Activated CD8-positive, alpha-beta memory T cell treated with anti-CD3 and anti-CD28 coated beads for 4 hours (primary cell): ENCODE results near the gene STYXL2.

Source experiments
- DNase-seq, 2 donors: peaks; one replicate each; pipeline ENCODE4 v3.0.0-alpha.2; 2020; ENCODE audit warnings: low read depth in 2 of 2

Gene STYXL2

GRCh38 chr1:167107456-167107855, 13.6 kb downstream of the STYXL2 start:
- no peak for DNase-seq

DNA sequence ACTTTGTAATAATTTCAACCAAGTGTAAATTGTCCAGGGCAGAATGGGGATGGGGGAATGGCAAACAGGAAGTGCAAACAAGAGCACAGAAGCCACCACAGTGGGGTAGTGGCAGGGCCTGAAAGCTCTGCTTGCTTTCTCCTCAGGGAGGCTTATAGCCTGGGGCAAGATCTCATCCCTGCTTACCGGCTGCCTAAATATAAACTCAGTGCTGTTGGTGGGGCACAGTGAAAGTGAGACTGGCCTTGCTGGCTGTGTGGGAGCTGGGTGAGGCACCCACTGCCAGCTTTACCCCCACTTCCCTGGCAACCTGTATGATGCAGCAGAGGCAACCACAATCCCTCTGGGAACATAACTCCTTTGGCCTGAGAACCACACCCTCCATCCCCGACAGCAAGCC, 15.2 kb downstream of the STYXL2 start:
- DNase-seq, result no peak

GRCh38 chr1:167110586-167110985, 16.7 kb downstream of the STYXL2 start:
- no peak for DNase-seq

- no peak for DNase-seq
Observed at GRCh38 chr1:167111868-167112709, 18.2 kb downstream of the STYXL2 start.

DNA sequence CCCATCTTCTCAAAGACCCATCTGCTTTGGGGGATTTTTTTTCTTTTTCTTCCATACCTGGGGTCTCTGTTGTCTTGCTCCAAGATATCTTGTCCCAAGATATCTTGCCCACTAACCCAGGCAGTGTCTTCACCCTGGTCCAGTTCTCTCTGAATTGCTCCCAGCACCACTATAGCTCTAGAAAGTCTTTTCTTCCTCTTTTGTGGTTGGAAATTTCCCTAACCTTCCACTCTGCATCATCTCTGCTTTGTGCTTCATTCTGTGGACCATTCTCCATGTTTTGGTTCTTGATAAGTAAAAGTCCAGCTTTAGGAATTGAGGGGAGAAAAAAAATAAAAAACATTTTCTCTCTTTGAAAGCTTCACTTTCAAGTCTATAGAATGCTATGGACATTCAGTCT, 20.9 kb downstream of the STYXL2 start:
- no peak for DNase-seq

DNA sequence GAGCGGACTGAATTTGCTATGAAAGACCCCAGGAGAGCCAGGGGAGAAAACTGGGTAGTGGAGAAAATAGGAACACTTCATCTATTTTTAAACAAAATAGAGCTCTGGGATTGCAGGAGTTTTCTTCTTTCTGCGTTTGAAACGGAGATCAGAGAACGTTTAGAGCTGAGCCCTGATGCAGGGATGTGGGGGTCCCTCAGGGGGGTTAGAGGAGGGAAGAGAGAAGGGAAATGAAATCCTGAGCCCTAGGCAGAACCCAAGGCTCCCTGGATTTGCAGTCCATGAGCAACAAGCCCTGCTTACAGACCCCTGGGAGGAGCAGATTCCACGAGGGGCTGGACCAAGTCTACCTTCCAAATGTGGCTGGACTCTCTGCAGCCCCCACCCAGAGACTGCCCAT, 21.8 kb downstream of the STYXL2 start:
- no peak for DNase-seq

DNA sequence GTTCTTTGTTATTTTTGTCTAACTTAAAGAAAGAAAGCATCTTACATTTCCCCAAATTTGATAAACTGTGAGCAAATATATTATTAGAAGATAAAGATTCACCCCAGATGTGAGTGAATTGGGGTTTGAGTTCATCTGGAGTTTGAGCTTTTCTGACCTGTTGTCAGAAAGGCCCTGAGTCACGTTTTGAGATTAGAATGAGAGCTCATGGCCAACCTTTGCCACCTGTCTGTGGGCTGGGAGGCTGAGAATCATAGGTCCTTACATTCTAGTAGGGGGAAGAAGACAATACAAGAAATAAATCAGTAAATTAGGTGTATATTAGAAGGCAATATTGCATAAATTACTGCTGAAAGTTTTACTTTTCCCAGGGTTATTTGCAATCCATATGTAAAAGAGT, 22.3 kb downstream of the STYXL2 start:
- DNase-seq, result no peak

DNA sequence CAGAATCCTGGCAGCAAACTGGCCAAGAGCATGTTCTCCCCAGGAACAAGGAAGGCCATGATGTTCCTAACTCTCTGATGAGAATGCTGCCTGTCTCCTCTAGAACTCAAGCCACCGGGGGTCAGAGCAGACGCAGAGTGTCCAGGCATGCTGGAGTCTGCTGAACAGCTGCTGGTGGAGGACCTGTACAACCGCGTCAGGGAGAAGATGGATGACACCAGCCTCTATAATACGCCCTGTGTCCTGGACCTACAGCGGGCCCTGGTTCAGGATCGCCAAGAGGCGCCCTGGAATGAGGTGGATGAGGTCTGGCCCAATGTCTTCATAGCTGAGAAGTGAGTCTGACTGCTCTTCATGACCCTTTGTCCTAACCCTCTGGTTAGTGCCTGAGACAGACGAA, 23.4 kb downstream of the STYXL2 start:
- DNase-seq, result no peak

GRCh38 chr1:167118188-167118587, 24.3 kb downstream of the STYXL2 start:
- no peak for DNase-seq

DNA sequence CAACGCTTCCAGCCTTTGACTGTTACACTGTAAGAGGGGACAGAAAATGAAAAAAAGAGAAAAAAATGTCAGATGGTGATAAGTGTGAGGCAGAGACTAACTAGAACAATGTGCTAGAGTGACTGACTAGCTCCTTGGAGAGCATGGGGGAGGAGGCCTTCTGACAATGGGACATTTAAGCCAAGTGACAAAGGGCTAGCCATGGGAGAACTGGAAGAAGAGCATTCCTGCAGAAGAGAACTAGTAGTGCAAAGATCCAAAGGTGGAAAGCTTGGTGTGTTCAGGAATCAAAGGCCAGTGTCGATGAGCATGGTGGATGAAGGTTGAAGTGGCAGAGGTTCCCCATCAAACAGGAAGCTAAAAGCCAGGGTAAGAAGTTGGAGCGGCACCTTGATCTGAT, 25.8 kb downstream of the STYXL2 start:
- no peak for DNase-seq

DNA sequence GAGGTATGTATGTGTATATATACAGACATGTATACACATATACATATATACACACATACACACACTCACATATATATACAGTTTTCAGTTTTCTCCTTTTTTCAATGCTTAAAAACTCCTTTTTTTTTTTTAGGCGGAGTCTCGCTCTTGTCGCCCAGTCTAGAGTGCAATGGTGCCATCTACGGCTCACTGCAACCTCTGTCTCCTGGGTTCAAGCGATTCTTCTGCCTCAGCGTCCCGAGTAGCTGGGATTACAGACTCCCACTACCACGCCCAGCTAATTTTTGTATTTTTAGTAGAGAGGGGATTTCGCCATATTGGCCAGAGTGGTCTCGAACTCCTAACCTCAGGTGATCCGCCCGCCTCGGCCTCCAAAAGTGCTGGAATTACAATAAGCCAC, 27.0 kb downstream of the STYXL2 start:
- no peak for DNase-seq

DNA sequence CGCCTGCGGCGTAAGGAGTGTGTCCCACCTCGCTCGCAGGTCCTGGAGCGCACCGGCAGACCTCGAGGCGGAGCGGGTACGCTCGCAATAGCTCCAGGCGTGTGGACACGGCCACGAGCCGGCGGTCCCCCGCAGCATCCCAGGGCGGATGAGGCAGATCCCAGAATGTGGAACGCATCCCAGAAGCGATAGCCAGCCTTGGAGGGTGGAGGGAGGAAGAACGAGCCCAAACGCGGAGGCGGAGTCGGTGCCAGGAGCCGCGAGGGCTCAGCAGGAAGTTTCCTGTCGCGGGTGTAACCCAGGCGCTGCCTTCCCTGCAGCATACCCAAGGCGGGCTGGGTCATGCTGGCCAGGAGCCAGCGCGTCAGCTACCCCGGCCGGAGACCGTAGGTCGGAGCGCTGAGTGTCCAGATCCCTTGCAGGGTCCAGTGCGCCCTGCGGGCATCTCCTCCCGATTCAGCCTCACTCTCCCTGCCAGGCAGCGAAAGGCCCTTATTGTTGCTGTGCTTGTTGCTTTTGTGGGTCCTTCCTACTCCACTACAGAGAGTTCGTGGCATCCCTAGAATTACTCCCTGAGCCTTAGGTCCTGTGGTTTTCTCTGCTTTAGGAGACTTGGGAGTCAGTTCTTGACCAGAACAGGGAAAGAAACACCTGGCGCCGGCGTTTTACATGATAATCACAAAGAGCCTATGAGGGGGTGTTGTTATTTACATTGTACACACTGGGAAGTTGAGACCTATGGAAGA, 27.7 kb downstream of the STYXL2 start:
- DNase-seq, result no peak

GRCh38 chr1:167122121-167122480, 28.2 kb downstream of the STYXL2 start:
- no peak for DNase-seq

GRCh38 chr1:167122568-167122967, 28.7 kb downstream of the STYXL2 start:
- no peak for DNase-seq

DNA sequence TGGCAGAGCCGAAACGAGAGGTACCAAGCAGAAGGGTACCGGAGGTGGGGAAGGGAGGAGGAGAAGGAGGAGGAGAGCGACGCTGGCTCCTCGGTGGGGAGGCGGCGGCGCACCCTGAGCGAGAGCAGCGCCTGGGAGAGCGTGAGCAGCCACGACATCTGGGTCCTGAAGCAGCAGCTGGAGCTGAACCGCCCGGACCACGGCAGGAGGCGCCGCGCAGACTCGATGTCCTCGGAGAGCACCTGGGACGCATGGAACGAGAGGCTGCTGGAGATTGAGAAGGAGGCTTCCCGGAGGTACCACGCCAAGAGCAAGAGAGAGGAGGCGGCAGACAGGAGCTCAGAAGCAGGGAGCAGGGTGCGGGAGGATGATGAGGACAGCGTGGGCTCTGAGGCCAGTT, 32.4 kb downstream of the STYXL2 start:
- DNase-seq, result no peak

DNA sequence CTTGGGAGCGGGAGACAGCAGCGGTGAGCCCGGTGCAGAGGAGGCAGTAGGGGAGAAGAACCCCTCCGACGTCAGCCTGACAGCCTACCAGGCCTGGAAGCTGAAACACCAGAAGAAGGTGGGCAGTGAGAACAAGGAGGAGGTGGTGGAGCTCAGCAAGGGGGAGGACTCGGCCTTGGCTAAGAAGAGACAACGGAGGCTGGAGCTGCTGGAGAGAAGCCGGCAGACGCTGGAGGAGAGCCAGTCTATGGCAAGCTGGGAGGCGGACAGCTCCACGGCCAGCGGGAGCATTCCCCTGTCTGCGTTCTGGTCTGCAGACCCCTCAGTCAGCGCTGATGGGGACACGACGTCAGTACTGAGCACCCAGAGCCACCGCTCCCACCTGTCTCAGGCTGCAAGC, 32.9 kb downstream of the STYXL2 start:
- DNase-seq, result no peak

- DNase-seq, result no peak
Observed at GRCh38 chr1:167127236-167127635, 33.4 kb downstream of the STYXL2 start.

DNA sequence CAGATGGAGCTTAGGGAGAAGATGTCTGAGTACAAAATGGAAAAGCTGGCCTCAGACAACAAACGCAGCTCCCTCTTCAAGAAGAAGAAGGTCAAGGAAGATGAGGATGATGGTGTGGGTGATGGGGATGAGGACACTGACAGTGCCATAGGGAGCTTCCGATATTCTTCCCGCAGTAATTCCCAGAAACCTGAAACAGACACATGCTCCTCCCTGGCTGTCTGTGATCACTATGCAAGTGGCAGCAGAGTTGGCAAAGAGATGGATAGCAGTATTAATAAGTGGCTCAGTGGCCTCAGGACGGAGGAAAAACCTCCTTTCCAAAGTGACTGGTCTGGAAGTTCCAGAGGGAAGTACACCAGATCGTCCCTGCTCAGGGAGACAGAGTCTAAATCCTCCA, 33.8 kb downstream of the STYXL2 start:
- DNase-seq, result no peak

DNA sequence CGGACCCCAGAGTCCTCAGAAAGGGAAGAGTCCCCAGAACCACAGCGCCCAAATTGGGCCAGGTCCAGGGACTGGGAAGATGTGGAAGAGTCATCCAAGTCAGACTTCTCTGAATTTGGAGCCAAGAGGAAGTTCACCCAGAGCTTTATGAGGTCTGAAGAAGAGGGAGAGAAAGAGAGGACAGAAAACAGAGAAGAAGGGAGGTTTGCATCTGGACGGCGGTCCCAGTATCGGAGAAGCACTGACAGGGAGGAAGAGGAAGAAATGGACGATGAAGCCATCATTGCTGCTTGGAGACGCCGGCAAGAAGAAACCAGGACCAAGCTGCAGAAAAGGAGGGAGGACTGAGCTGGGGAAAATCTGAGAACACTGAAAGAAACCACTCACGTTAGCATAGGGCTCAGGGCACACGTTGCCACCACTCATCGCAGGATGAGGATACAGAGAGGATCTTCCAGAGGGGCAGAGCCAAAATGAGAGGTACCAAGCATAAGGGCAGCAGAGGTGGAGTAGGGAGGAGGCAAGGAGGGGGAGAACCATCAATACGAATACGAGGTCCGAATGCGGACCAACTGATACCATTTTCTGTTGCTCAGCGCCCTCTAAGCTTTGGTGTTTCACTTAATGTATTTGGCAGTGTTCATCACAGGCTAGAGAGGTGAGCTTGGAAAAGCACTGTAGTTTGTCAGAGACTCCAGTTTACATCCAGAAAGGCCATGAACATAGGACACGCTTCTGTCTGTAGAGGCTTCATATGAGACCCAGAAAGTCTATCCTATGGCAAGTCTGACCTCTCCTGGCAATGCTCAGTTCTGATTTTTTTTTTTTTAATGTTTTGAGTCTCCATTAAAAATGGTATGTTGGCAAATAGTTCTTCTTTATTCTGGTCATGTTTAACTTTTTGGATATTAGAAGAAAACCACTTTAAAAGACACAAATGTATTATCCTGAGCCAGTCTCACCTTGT, 34.7 kb downstream of the STYXL2 start:
- DNase-seq, result no peak

DNA sequence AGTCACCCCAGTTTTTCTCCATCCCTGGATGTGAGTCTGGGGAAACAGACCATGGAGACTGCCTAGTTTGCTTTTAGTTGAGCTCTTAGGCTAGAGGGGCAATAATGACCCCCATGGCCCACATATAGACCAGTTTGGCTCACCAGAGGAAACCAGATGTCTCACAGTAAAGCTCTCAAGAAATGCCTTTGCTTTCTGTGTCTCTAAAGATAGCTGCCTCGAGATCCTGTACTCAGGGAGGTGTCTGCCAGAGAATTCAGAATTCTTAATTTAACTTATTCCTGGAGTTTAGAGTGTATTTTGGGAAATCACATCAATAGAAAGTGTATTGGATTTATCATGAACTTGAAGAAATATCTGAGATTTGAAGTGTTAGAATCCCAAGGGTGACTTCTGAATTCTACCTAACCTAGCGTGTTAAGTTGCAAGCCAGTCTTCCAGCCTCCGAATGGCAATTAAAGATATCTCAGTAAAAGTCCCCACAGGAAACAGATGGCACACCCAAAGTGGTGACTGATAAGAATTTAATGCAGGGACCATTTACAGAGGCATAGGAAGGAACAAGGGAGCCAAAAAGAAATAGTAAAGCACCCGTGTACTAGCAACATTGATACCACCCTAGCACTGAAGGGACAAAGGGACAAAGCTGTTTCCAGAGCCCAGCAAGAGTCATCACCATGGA, 37.1 kb downstream of the STYXL2 start:
- no peak for DNase-seq

DNA sequence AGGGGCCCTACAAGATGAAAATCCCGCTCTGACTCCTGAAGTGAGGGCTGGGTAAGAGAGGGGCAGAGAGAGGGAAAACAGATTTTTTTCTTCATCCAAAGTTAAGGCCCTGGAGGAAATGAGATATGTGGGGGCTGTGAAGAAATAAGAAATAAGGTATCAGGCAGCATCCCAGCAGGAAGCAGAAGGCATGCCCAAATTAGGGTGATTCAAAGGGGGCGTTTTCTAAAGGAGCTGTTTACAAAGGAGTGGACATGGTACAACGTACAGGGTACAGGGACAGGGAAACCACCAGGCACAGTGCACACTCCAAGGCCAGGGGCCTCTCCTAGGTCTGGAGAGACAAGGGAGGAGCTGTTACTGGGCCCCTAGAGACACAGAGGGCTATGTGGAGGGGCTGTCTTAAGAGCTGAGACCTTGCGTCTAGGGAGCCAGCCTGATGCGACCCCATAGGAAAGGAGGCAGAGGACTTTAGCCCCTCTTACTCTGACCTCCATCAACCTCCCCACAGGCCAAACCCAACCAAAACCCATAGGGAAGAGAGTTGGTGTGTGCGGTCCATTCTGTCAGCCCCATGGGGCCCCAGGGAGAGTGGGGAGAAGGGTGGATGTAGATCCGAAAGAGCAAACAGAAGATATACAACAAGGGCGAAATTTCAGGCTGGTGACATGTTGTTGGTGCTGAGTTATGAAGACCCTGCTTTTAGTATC, 38.6 kb downstream of the STYXL2 start:
- DNase-seq, result no peak
